Activated B cell treated with CpG ODN at 0.5 μM for 24 hours (primary cell): ENCODE results near the gene STAM2. TPM values are rescaled to one million over a fixed set of nuclear protein-coding genes. Genes with fewer than 3 reads are reported as not detected.

Experiments
- ATAC-seq: fragments of 200-7000 bp; cut with Tn5 transposase; one replicate; pipeline ENCODE4 v1.10.0; 2021; ENCODE audit warnings: low read depth, mild to moderate bottlenecking, moderate library complexity
- CTCF ChIA-PET: fragments of 350-600 bp; sonication (Branson Sonifier 250); formaldehyde crosslinking; loops from one replicate; lab custom pipeline; 2021; ENCODE audit warnings: antibody characterized with exemption; lab: Charles Lee
- POLR2A ChIA-PET: fragments of 350-600 bp; sonication (Branson Sonifier 250); formaldehyde crosslinking; loops from one replicate; lab custom pipeline; 2021; ENCODE audit warnings: antibody characterized with exemption; lab: Charles Lee
- DNase-seq: peaks from one replicate; pipeline ENCODE4 v3.0.0; 2022
- H3K27ac Mint-ChIP-seq: one replicate; pipeline ENCODE4 v1.8.0; 2020; ENCODE audit warnings: mixed read lengths
- H3K27me3 Mint-ChIP-seq: one replicate; pipeline ENCODE4 v1.8.0; 2021; ENCODE audit warnings: mixed read lengths
- H3K36me3 Mint-ChIP-seq: one replicate; pipeline ENCODE4 v1.8.0; 2021; ENCODE audit warnings: low read depth, mixed read lengths
- H3K4me1 Mint-ChIP-seq: one replicate; pipeline ENCODE4 v1.8.0; 2021; ENCODE audit warnings: mixed read lengths
- H3K4me3 Mint-ChIP-seq: one replicate; pipeline ENCODE4 v1.8.0; 2020; ENCODE audit warnings: mild to moderate bottlenecking, mixed read lengths
- H3K9me3 Mint-ChIP-seq: one replicate; pipeline ENCODE4 v1.8.0; 2020; ENCODE audit warnings: mixed read lengths
- intact Hi-C: fragments of 100-400 bp; cut with micrococcal nuclease; formaldehyde crosslinking; loops from one replicate; pipeline ENCODE4 v1.15.1; 2024
- total RNA-seq: library from RNA; stranded (reverse); gene quantifications from 2 replicates; pipeline ENCODE4 v1.2.3, GENCODE V29; 2022
- TF ChIP-seq, protein P1 (sequence below): fragments of 200-600 bp; IDR thresholded peaks from one replicate; pipeline ENCODE4 v1.8.0; 2022; ENCODE audit warnings: antibody characterized with exemption, mild to moderate bottlenecking

Gene STAM2
- total RNA-seq, 1 donor from 2014 or later, result 27.4 TPM

DNA sequence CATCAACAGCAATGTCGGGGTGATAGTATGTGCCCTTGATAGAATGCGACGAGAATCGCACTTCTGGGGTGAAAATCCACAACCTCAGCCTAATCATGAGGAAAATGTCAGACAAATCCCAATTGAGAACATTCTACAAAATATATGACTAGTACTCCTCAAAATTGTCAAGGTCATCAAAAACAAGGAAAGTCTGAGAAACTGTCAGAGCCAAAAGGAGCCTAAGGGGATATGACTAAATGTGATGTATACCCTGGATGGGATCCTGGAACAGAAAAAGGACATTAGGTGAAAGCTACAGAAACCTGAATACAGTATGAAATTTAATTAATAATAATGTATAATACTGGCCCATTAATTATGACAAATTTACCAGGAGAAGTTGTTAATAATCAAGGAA is 69.1 kb downstream of the STAM2 start:
- intact Hi-C loops, result no loop called here
- Mint-ChIP-seq H3K36me3 (no peaks in the 10 kb centered on the region), H3K4me1 (no peaks in the 10 kb centered on the region), H3K27me3 (peaks cover 6% of the 10 kb centered on the region), H3K27ac (no peak overlapping the region), H3K9me3 (no peaks in the 10 kb centered on the region), H3K4me3 (no peak overlapping the region)
- CTCF ChIA-PET, result no interaction called here
- ATAC-seq (no peak), DNase-seq (no peak)
- POLR2A ChIA-PET, result no interaction called here
- TF ChIP-seq, protein P1, sequence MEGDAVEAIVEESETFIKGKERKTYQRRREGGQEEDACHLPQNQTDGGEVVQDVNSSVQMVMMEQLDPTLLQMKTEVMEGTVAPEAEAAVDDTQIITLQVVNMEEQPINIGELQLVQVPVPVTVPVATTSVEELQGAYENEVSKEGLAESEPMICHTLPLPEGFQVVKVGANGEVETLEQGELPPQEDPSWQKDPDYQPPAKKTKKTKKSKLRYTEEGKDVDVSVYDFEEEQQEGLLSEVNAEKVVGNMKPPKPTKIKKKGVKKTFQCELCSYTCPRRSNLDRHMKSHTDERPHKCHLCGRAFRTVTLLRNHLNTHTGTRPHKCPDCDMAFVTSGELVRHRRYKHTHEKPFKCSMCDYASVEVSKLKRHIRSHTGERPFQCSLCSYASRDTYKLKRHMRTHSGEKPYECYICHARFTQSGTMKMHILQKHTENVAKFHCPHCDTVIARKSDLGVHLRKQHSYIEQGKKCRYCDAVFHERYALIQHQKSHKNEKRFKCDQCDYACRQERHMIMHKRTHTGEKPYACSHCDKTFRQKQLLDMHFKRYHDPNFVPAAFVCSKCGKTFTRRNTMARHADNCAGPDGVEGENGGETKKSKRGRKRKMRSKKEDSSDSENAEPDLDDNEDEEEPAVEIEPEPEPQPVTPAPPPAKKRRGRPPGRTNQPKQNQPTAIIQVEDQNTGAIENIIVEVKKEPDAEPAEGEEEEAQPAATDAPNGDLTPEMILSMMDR, result no peak

DNA sequence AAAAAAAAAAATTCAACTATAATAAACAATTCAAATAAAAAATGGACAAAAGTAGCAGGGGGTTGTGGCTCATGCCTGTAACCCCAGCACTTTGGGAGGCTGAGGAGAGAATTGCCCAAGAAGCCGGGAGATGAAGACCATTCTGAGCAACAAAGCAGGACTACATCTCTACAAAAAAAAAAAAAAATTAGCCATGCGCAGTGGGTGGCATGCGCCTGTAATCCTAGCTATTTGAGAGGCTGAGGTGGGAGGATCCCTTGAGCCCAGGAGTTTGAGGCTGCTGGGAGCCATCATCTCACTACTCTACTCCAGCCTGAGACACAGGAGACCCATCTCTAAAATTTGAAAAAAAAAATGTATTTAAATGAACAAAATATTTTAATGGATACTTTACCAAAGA is 72.3 kb downstream of the STAM2 start:
- Mint-ChIP-seq H3K9me3 (no peaks in the 10 kb centered on the region), H3K4me3 (no peak overlapping the region), H3K36me3 (no peaks in the 10 kb centered on the region), H3K27ac (no peak overlapping the region), H3K4me1 (peaks cover 8% of the 10 kb centered on the region), H3K27me3 (peaks cover 23% of the 10 kb centered on the region)
- POLR2A ChIA-PET, result interaction anchor here (0.7 kb wide), 1 partner anchor 344 kb away, joined by 3 read pairs; no protein-coding TSS in a partner anchor
- no peak for ATAC-seq
- no peak for DNase-seq
- CTCF ChIA-PET, result interaction anchor here (1.1 kb wide), 1 partner anchor 64 kb away, joined by 3 read pairs; no protein-coding TSS in a partner anchor
- intact Hi-C loops, result no loop called here
- TF ChIP-seq, protein P1, result no peak

DNA sequence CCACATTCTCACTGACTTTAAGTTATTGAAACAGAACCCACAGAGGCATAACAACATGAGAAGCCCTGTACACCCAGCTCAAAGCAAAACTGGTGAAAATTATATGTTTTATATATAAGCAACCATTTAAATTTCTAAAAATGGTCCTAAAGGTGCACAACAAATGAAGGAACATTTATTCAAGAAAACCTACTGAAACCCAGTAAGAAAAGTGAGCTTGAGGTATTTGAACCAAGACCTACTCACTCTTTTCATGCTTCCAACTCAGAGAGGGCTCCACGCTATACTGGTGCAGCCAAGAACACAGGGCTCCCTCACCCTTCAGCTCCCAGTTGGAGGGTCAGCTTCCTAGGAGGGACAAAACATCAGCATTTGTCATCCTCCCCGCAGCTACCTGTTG is 74.6 kb downstream of the STAM2 start:
- ATAC-seq (no peak), DNase-seq (no peak)
- TF ChIP-seq, protein P1, result no peak
- Mint-ChIP-seq H3K4me3 (no peak overlapping the region), H3K27ac (no peak overlapping the region), H3K27me3 (peaks cover 35% of the 10 kb centered on the region), H3K36me3 (no peaks in the 10 kb centered on the region), H3K9me3 (no peaks in the 10 kb centered on the region), H3K4me1 (peaks cover 18% of the 10 kb centered on the region)
- POLR2A ChIA-PET, result no interaction called here
- intact Hi-C loops, result no loop called here
- CTCF ChIA-PET, result no interaction called here

DNA sequence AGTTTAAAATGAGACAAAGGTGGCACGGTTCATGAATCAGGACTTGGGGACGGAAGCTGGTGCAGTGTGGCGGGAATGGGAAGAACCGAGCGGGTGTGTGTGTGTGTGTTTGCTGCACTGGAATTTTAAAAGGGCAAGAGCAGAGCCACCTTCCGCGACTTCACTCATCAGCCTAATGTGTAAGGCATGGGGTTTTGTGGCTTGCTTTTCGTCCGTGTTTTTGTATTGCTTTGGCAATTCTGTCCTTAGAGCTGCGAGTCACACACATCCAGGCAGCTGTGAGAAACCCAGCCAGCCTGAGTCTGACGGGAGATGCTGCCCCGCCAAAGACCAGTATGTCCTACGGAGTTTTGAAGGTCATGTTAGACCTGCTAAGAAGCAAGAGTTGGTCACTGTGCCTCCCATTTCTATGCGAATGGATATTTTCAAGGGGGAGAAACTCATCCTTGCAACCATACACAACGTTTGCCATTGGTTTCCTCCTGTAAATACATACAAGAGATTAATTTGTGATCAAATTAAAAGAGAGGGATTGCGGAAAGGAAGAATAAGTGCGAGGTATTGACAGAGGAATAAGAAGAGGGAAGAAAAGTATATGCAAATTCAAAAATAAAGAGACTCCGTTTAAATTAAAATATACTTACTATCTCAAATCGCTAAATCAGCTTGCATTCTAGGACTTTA is 76.1 kb downstream of the STAM2 start:
- H3K4me1 Mint-ChIP-seq, result peaks cover 18% of the 10 kb centered on the region
- TF ChIP-seq, protein P1, result no peak
- POLR2A ChIA-PET, result interaction anchor here (0.7 kb wide), 1 partner anchor 8 kb away, joined by 3 read pairs; no protein-coding TSS in a partner anchor
- H3K36me3 Mint-ChIP-seq, result no peaks in the 10 kb centered on the region
- CTCF ChIA-PET, result no interaction called here
- no peaks in the 10 kb centered on the region for H3K9me3 Mint-ChIP-seq
- H3K27ac Mint-ChIP-seq, result no peak overlapping the region
- ATAC-seq (peak; percentile 20), DNase-seq (no peak)
- H3K27me3 Mint-ChIP-seq, result peaks cover 39% of the 10 kb centered on the region
- intact Hi-C loops, result loop anchor here (2.0 kb wide), 1 partner anchor 75 kb away; the partner anchor contains the start of gene STAM2
- peak overlapping the region; percentile 82 for H3K4me3 Mint-ChIP-seq

DNA sequence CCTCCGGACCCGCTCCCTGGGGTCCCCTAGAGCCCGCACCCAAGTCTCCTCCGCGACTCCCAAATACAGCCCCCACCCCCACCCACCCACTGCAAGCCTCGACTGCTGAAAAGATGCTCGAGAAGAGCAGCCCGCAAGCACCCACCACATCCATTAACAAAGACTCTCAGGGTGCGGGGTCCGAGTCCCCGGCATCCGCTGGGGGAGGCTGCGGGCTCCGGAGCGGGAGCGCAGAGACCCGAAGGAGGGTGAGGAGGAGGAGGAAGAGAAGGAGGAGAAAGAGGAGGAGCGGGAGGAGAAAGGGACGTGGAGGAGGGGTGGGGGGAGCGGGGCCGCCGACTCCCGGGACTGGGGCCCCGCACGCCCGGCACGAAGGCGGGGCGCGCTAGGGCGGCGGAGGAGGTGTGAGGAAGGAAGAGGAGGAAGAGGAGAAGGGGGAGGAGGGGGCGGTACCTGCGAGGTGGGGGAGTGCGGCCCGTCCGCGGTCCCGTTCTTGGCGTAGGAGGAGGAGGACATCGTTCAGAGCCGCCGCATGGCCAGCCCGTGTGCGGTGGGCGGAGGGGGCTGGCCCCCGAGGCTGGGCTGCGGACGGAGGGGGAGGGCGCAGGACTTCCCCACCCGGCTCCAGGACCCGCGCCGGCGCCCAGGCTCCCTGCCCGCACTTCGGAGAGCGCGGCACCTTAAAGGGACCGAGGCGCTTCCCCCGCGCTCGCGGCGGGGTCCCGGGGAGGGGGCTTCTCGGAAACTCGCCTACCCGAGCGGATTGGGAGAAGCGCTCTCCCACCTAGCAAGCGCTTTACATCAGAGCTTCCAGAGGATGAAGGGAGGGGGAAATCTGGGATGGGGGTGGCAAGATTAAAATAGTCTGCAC is 76.8 kb downstream of the STAM2 start, which contains the start of gene CACNB4:
CACNB4 (minus strand) TSS at position 549 of the 871 bp plus-strand sequence.
- POLR2A ChIA-PET, result interaction anchor here (1.0 kb wide), 1 partner anchor 810 kb away, joined by 4 read pairs; the partner anchor contains the start of gene NMI
- peak; percentile 16 for DNase-seq
- ATAC-seq, result peak; percentile 56

More for the DNA sequence above, 76.8 kb downstream of the STAM2 start, which contains the start of gene CACNB4:
- Mint-ChIP-seq H3K4me3 (peak within 1 kb of the TSS; percentile 82), H3K4me1 (peaks cover 18% of the 10 kb centered on the region), H3K36me3 (no peaks in the 10 kb centered on the region), H3K27me3 (peaks cover 37% of the 10 kb centered on the region), H3K27ac (no peak within 1 kb of the TSS), H3K9me3 (no peaks in the 10 kb centered on the region)
- intact Hi-C loops, result loop anchor here (2.0 kb wide), 1 partner anchor 76 kb away; the partner anchor contains the start of gene STAM2
- CTCF ChIA-PET, result no interaction called here
- TF ChIP-seq, protein P1, result no peak
